NCI-H2196 (cell line): ENCODE measurements around the gene BPIFB6.

Experiments
- DNase-seq: peaks from one replicate; lab custom pipeline; 2025; ENCODE audit not compliant: unreplicated experiment; lab: John Stamatoyannopoulos, UW

BPIFB6 gene

GRCh38 chr20:33031531-33031930, at the start of gene BPIFB6:
Gene BPIFB6 (plus strand): TSS chr20:33031648. CDS start chr20:33031648, 0 bp downstream.
- DNase-seq: no peak

- peak; percentile 61 for DNase-seq
Observed at GRCh38 chr20:32982617-32983458, 48.6 kb upstream of the BPIFB6 start.

GRCh38 chr20:32983459-32984112, 47.9 kb upstream of the BPIFB6 start:
- no peak for DNase-seq

GRCh38 chr20:32984196-32984595, 47.3 kb upstream of the BPIFB6 start:
- no peak for DNase-seq

GRCh38 chr20:32984631-32985354, 46.7 kb upstream of the BPIFB6 start:
- no peak for DNase-seq

DNA sequence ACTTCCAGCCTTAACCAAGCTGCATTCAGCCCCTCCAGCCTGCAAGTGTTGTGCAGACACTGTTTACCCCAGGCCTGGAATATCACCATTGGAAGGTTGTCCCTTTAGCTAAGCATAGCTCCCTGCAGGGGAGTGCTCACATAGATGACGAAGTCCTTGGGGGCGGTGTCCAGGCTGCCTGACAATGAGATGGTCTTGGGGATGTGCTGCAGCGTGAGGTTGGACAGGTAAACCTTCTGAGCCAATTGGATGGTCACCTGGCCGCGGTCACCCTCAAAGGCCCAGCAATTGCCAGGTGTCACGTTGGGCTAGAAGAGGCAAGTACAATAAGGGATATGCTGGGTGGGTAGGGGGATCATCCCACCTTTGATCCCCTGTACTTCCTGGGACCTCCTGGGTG, 45.9 kb upstream of the BPIFB6 start:
- no peak for DNase-seq

- no peak for DNase-seq
Observed at GRCh38 chr20:32986331-32986966, 45.0 kb upstream of the BPIFB6 start.

DNA sequence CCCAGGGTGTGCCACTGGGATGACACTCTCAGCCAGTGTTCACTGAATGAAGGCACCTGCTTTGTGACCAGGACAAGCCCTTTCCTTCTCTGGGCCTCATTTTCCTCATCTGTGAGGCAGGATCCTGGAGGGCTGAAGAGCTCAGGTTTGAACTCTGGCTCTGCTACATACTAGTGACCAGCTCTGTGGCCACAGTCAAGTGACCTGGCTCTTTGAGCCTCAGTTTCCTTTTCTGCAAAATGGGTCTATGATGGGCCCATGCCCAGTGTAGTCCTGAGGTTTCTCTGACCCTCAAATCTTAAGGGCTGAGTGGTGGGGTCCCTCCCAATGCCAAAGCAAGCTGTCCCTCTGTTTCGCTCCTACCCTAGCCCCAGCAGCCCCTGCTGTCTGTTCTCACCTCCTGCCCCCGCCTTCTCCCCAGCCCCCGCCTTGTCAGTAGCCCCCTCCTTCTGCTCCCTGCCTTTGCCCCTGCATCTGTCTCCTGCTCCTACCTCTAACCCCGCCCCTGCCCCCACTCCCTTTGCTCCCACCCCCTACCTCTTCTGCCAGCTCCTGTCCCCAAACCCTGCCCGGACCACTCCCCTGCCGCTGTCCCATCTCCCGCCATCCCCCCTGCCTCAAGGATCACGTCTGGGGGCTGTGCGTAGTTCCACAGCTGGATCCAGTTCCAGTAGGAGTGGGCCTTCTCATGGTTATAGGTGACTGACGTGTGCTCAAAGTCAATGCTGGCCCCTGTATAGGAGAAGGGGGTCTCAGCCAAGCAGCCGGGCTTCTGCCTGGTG, 44.2 kb upstream of the BPIFB6 start:
- no peak for DNase-seq

DNA sequence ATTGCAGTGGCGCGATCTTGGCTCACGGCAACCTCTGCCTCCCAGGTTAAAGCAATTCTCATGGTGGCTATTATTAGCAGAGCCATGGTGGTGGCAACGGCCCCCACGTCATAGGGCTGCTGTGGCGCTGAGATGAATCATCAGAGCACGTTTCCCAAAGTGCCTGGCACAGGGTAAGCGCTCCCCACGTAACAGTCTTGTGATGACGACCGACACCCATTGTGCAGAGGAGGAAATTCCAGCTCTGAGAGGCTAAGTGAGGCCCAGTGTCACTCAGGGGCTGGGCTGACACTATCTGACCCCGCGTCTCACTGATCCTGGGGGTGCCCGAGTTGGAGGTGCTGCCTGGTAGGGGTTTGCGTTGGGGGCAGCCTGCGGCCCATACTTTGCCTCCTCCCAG, 43.4 kb upstream of the BPIFB6 start:
- no peak for DNase-seq

- no peak for DNase-seq
Observed at GRCh38 chr20:32989507-32990283, 41.8 kb upstream of the BPIFB6 start.

GRCh38 chr20:32990426-32990825, 41.0 kb upstream of the BPIFB6 start:
- DNase-seq: no peak

DNA sequence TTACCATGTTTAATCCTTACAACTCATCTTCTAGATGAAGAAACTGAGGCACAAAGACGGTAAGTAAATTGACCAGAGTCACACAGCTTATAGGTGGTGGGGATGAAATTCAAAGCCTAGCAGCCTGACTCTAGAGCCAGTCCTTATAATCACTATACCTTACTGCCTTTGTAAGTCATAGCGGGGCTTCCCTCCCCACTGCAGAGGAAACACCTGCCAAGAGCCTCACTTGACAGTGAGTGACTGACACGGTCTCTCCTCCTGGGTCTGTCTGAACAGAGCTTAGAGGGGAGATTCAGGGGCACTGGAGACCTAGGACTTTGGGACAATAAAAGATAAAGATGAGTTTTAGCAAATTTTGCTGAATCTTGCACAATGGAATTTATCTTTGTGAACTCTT, 40.1 kb upstream of the BPIFB6 start:
- DNase-seq: no peak

DNA sequence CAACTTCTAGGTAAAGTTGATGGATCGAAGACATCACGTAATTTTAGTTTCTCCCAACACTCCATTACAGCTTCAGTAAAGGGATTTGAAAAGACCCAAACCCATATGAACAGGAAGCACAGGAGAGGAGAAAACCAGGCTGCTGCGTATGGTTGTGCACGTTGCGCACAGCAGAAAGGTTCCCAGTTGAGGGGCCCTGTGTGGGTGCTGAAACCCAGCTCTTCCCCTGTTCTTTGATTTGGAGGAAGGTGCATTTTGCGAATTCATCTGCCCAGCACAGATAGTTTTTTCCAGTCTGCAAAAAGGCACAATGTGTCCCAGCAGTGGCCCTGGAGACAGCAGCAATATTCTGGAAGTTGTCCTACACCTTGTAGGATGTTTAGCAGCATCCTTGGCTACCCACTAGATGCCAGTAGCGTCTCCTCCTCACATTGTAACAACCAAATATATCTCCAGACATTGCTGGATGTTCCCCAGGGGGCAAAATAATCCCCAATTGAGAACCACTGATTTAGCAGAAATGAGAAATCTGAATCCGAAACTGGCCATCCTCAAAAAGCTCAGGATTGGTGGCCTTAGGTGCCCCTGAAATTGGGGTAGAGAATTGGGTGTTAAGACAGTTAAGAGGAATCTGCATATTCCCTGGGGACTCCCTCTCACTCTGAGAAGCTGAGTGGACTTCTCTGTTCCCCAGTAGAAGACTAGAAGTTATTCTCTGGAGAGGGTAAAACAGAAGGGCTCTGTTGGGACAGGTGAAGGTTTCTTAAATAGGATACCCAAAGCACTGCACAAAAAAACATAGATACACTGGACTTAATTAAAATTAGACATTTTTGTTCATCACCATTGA, 39.4 kb upstream of the BPIFB6 start:
- no peak for DNase-seq

GRCh38 chr20:32993496-32994050, 37.9 kb upstream of the BPIFB6 start:
- DNase-seq: no peak

DNA sequence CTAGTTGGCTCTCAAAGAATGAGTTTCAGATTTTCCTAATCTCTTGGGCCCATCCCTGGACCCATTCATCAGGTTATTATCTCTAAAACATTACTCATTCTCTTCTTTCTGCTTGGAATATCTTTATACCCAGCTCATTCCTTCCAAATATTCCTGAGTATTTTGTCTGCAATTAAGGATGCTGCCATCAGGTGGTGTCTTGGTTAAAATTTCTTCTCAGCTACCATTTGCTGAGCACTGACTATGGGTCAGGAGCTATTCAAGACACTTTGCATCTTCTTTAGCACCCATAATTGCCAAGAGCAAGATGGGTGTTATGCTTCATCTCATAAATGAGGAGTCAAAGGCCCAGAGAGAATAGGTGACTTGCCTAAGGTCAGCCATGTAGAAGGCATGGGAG, 35.6 kb upstream of the BPIFB6 start:
- DNase-seq: no peak

DNA sequence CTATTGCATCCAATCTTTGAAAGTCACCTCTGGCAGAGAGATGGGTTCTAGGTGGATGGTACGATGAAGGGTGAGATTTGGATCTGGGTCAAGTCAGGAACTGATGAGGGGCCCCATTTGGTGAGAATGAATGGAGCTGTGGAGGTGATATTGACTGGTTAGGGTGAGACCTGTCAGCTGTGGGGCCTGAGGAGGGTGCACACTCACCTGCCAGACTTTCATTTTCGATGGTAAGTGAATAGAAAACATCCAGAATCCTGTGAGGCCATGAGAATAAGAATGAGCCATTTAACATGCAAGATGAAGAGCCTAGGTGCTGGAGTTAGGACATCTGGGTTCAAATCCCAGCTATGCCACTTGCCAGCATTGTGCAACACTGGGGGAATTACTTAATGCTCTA, 34.0 kb upstream of the BPIFB6 start:
- no peak for DNase-seq

DNA sequence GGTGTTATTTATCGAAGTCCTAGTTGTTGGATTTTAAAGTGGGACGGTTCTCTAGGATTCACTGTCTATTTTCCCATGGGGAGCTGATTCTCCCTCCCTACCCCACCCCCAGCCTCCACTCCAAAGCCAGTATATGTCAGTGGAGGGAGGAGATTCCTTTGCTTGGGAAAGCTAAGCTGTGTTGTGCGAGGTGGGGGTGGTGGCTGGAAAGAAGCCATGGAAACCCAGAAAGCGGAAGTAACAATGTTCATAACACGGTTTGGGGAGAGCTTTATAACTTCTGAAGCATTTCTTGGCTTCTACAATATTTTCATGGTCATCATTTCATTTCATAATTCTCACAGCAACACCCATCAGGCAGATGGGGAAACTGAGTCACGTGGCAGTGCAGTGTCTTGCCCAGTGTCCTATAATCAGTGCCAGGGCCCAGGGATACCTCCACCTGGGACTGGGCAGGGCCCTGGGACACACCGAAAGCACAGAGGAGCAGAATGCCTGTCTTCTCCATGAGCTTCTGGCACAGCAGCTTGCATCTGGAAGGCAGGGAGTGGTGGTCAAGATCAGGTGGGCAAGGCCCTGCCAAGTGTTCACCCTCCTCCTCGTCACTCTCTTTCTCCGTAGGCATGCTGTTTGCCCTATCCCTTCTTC, 31.7 kb upstream of the BPIFB6 start:
- no peak for DNase-seq

- no peak for DNase-seq
Observed at GRCh38 chr20:33000802-33001466, 30.5 kb upstream of the BPIFB6 start.
